Neural cell (in vitro differentiated cells): ENCODE results near the gene NLRP3. TPM values are rescaled to one million over a fixed set of nuclear protein-coding genes. Genes with fewer than 3 reads are reported as not detected.

Experiments
- H2AFZ ChIP-seq: fragments of 200-600, 300-800 bp; sonication (generic), shearing (Covaris generic); 2 replicates; pipeline ENCODE4 v1.6.0; 2014; ENCODE audit warnings: low read depth, mild to moderate bottlenecking, antibody characterized with exemption, low read length, moderate library complexity
- H3F3A ChIP-seq: fragments of 200-600 bp; shearing (Covaris generic); 2 replicates; pipeline ENCODE4 v1.6.1; 2016; ENCODE audit warnings: mild to moderate bottlenecking, moderate library complexity, mixed read lengths, antibody characterized with exemption, low read length; ENCODE audit not compliant: insufficient read depth, poor library complexity, severe bottlenecking
- H3K27ac ChIP-seq: fragments of 200-600, 300-800 bp; sonication (generic), shearing (Covaris generic); 2 replicates; pipeline ENCODE4 v1.5.1; 2014; ENCODE audit warnings: mild to moderate bottlenecking, low read length, moderate library complexity
- H3K27me3 ChIP-seq: fragments of 300-800, 200-600 bp; sonication (generic), shearing (Covaris generic); 2 replicates; pipeline ENCODE4 v1.6.0; 2014; ENCODE audit warnings: mild to moderate bottlenecking, low read depth, low read length, moderate library complexity; ENCODE audit not compliant: insufficient read depth
- H3K36me3 ChIP-seq: fragments of 300-800, 200-600 bp; sonication (generic), shearing (Covaris generic); 2 replicates; pipeline ENCODE4 v1.5.1; 2014; ENCODE audit warnings: mild to moderate bottlenecking, antibody characterized with exemption, low read length, moderate library complexity; ENCODE audit not compliant: insufficient read depth
- H3K4me2 ChIP-seq: fragments of 300-800, 200-600 bp; sonication (generic), shearing (Covaris generic); 2 replicates; pipeline ENCODE4 v1.6.0; 2014; ENCODE audit warnings: mild to moderate bottlenecking, low read length
- H3K4me3 ChIP-seq: fragments of 300-800, 200-600 bp; sonication (generic), shearing (Covaris generic); 2 replicates; pipeline ENCODE4 v1.5.1; 2014; ENCODE audit warnings: mild to moderate bottlenecking, low read length, moderate library complexity
- H3K79me2 ChIP-seq: fragments of 200-600 bp; shearing (Covaris generic); replicated peaks from 2 replicates; pipeline ENCODE4 v1.6.0; 2014; ENCODE audit warnings: mild to moderate bottlenecking, low read length, moderate library complexity; ENCODE audit not compliant: insufficient read depth
- H3K9ac ChIP-seq: fragments of 300-800, 200-600 bp; sonication (generic), shearing (Covaris generic); 2 replicates; pipeline ENCODE4 v1.6.1; 2016; ENCODE audit warnings: mild to moderate bottlenecking, low read length, mixed read lengths
- H3K9me2 ChIP-seq: fragments of 200-600 bp; shearing (Covaris generic); 2 replicates; pipeline ENCODE4 v1.6.1; 2016; ENCODE audit warnings: mild to moderate bottlenecking, low read length, mixed read lengths; ENCODE audit not compliant: insufficient read depth
- H3K9me3 ChIP-seq: fragments of 200-600, 300-800 bp; sonication (generic), shearing (Covaris generic); 2 replicates; pipeline ENCODE4 v1.6.1; 2016; ENCODE audit warnings: mild to moderate bottlenecking, mixed run types, low read length, moderate library complexity, mixed read lengths
- H4K20me1 ChIP-seq: fragments of 200-600 bp; shearing (Covaris generic); 2 replicates; pipeline ENCODE4 v1.6.1; 2016; ENCODE audit warnings: mild to moderate bottlenecking, mixed run types; ENCODE audit not compliant: insufficient read depth
- CTCF ChIP-seq: fragments of 450-650 bp; IDR thresholded peaks from 2 replicates; pipeline ENCODE4 v1.5.1; 2014; ENCODE audit warnings: antibody characterized with exemption, mild to moderate bottlenecking, moderate library complexity; ENCODE audit not compliant: poor library complexity, severe bottlenecking
- EP300 ChIP-seq: fragments of 450-650 bp; conservative IDR thresholded peaks from 2 replicates; pipeline ENCODE4 v1.6.1; 2014; ENCODE audit warnings: antibody characterized with exemption, mild to moderate bottlenecking, moderate library complexity; ENCODE audit not compliant: poor library complexity, severe bottlenecking
- EZH2 ChIP-seq: fragments of 200-600, 300-800 bp; shearing (Covaris generic), sonication (generic); IDR thresholded peaks from 2 replicates; pipeline ENCODE4 v1.6.1; 2014; ENCODE audit warnings: antibody characterized with exemption, low read length, borderline replicate concordance, mild to moderate bottlenecking; ENCODE audit not compliant: insufficient read depth, poor library complexity, severe bottlenecking
- MXI1 ChIP-seq: fragments of 450-650 bp; conservative IDR thresholded peaks from 2 replicates; pipeline ENCODE4 v1.6.1; 2014; ENCODE audit warnings: antibody characterized with exemption, mild to moderate bottlenecking; ENCODE audit not compliant: poor library complexity, severe bottlenecking
- POLR2AphosphoS5 ChIP-seq: IDR thresholded peaks from 2 replicates; pipeline ENCODE4 v1.6.1; 2012
- RAD21 ChIP-seq: fragments of 450-650 bp; conservative IDR thresholded peaks from 2 replicates; pipeline ENCODE4 v1.6.1; 2014; ENCODE audit warnings: antibody characterized with exemption, mild to moderate bottlenecking, moderate library complexity
- REST ChIP-seq: IDR thresholded peaks from 2 replicates; pipeline ENCODE4 v1.6.1; 2012; ENCODE audit warnings: borderline replicate concordance
- SMC3 ChIP-seq: fragments of 450-650 bp; conservative IDR thresholded peaks from 2 replicates; pipeline ENCODE4 v1.6.1; 2014; ENCODE audit warnings: antibody characterized with exemption, mild to moderate bottlenecking, moderate library complexity; ENCODE audit not compliant: poor library complexity
- TAF1 ChIP-seq: IDR thresholded peaks from 2 replicates; pipeline ENCODE4 v1.6.1; 2012; ENCODE audit warnings: low read depth
- polyA plus RNA-seq: library from polyadenylated mRNA; depleted of rRNA; stranded (reverse); fragments of >200 nt; gene quantifications from 2 replicates; pipeline ENCODE4 v1.2.3, GENCODE V29; 2014

NLRP3 gene
- polyA plus RNA-seq, 1 donor from 2014 or later, result 0.36 TPM

GRCh38 chr1:247482747-247483146 lies 66.8 kb downstream of the NLRP3 start:
- Histone ChIP-seq H3K4me3 (no peak overlapping the region), H3K9me3 (no peaks in the 10 kb centered on the region), H3K27ac (no peak overlapping the region), H3K79me2 (no peaks in the 10 kb centered on the region), H3K9me2 (no peaks in the 10 kb centered on the region), H4K20me1 (no peaks in the 10 kb centered on the region), H3K27me3 (no peaks in the 10 kb centered on the region), H3K9ac (no peak overlapping the region), H3K4me2 (no peak overlapping the region), H3K36me3 (no peaks in the 10 kb centered on the region), H2AFZ (no peak overlapping the region), H3F3A (no peaks in the 10 kb centered on the region)
- TF ChIP-seq POLR2AphosphoS5, result no peak
- no peak for TF ChIP-seq SMC3
- TF ChIP-seq MXI1, result no peak
- no peak for TF ChIP-seq CTCF

- no peaks in the 10 kb centered on the region for H3K27me3 ChIP-seq
- peak; percentile 84 for TF ChIP-seq CTCF
- no peak for TF ChIP-seq TAF1
- TF ChIP-seq EP300, result no peak
- peak; percentile 85 for TF ChIP-seq SMC3
- peak; percentile 19 for TF ChIP-seq MXI1
- TF ChIP-seq REST, result no peak
- no peak for TF ChIP-seq POLR2AphosphoS5
- peak; percentile 89 for TF ChIP-seq RAD21
- no peak for TF ChIP-seq EZH2
- H3K4me3 ChIP-seq, result no peak overlapping the region
Observed at GRCh38 chr1:247487057-247487456, 71.1 kb downstream of the NLRP3 start.

More at GRCh38 chr1:247487057-247487456, 71.1 kb downstream of the NLRP3 start:
- H3K9ac ChIP-seq, result no peak overlapping the region
- H2AFZ ChIP-seq, result no peak overlapping the region
- H3K9me2 ChIP-seq, result no peaks in the 10 kb centered on the region
- H4K20me1 ChIP-seq, result no peaks in the 10 kb centered on the region
- no peaks in the 10 kb centered on the region for H3K79me2 ChIP-seq
- no peak overlapping the region for H3K27ac ChIP-seq
- no peak overlapping the region for H3K4me2 ChIP-seq
- no peaks in the 10 kb centered on the region for H3F3A ChIP-seq
- H3K36me3 ChIP-seq, result no peaks in the 10 kb centered on the region
- no peaks in the 10 kb centered on the region for H3K9me3 ChIP-seq
